NCI-H146 (cell line): Measurements from ENCODE around the gene MRPS6.

Experiments
- DNase-seq: peaks from one replicate; lab custom pipeline; 2025; lab: John Stamatoyannopoulos, UW

MRPS6 gene

GRCh38 chr21:34100790-34101189, 27.4 kb downstream of the MRPS6 start:
- no peak for DNase-seq

GRCh38 chr21:34105947-34106541, 32.7 kb downstream of the MRPS6 start:
- no peak for DNase-seq

GRCh38 chr21:34107606-34108005, 34.2 kb downstream of the MRPS6 start:
- DNase-seq, result no peak

- no peak for DNase-seq
These were observed 35.7 kb downstream of the MRPS6 start for GRCh38 chr21:34109075-34109474.

GRCh38 chr21:34110594-34111202, 37.3 kb downstream of the MRPS6 start:
- DNase-seq, result no peak

- no peak for DNase-seq
These were observed 39.1 kb downstream of the MRPS6 start for GRCh38 chr21:34112316-34113033.

- peak; percentile 10 for DNase-seq
These were observed 40.5 kb downstream of the MRPS6 start for GRCh38 chr21:34113842-34114241.

- DNase-seq, result no peak
These were observed 41.8 kb downstream of the MRPS6 start for GRCh38 chr21:34115160-34115559.

GRCh38 chr21:34116569-34116968, 43.2 kb downstream of the MRPS6 start:
- DNase-seq, result no peak

GRCh38 chr21:34120867-34121266, 47.5 kb downstream of the MRPS6 start:
- DNase-seq, result no peak

GRCh38 chr21:34122047-34122446, 48.7 kb downstream of the MRPS6 start:
- no peak for DNase-seq

GRCh38 chr21:34123609-34124008, 50.2 kb downstream of the MRPS6 start:
- DNase-seq, result no peak

GRCh38 chr21:34126269-34126668, 52.9 kb downstream of the MRPS6 start:
- DNase-seq, result no peak

- no peak for DNase-seq
These were observed 53.3 kb downstream of the MRPS6 start for GRCh38 chr21:34126691-34127090.

GRCh38 chr21:34128124-34128523, 54.7 kb downstream of the MRPS6 start:
- DNase-seq, result no peak

GRCh38 chr21:34128674-34129038, 55.3 kb downstream of the MRPS6 start:
- no peak for DNase-seq

GRCh38 chr21:34129039-34129891, 55.9 kb downstream of the MRPS6 start:
- no peak for DNase-seq

- DNase-seq, result no peak
These were observed 56.7 kb downstream of the MRPS6 start for GRCh38 chr21:34129901-34130715.

GRCh38 chr21:34130716-34130985, 57.3 kb downstream of the MRPS6 start:
- no peak for DNase-seq

- DNase-seq, result no peak
These were observed 58.2 kb downstream of the MRPS6 start for GRCh38 chr21:34131586-34131985.

GRCh38 chr21:34132202-34132601, 58.8 kb downstream of the MRPS6 start:
- DNase-seq, result no peak

GRCh38 chr21:34132926-34133325, 59.5 kb downstream of the MRPS6 start:
- DNase-seq, result no peak
